ENCODE data around the gene MAMDC4. TPM values are rescaled to one million over a fixed set of nuclear protein-coding genes. Genes with fewer than 3 reads are reported as not detected.

Gene MAMDC4
- total and polyA plus RNA-seq, 2 experiments from 2014 or later, result 1.7 to 6.8 TPM

- no peak for TF ChIP-seq ZNF462 (CRISPR knock-in tag; IDR thresholded peaks at IDR 0.05)
- TF ChIP-seq EZH2phosphoT487 (IDR thresholded peaks at IDR 0.05; ENCODE audit: unreplicated experiment), result no peak
- no peak for TF ChIP-seq CREB1 (CRISPR knock-in tag; IDR thresholded peaks at IDR 0.05; ENCODE audit: low read depth)
- TF ChIP-seq ZNF331 (CRISPR knock-in tag; IDR thresholded peaks at IDR 0.05; ENCODE audit: low read depth), result no peak
- TF ChIP-seq ETS1 (IDR thresholded peaks at IDR 0.05), result no peak
- TF ChIP-seq REST (IDR thresholded peaks at IDR 0.05; ENCODE audit: unreplicated experiment), result no peak
- TF ChIP-seq JUNB (IDR thresholded peaks at IDR 0.05; ENCODE audit: unreplicated experiment), result no peak
- TF ChIP-seq NANOG (IDR thresholded peaks at IDR 0.05; ENCODE audit: borderline replicate concordance), result no peak
Observed at GRCh38 chr9:136855461-136856078, 3.4 kb downstream of the MAMDC4 start (continued).

Measured in GM23338 (cell line).